HepG2 (cell line): ENCODE measurements around the gene PRCP. TPM values are rescaled to one million over a fixed set of nuclear protein-coding genes. Genes with fewer than 3 reads are reported as not detected.
A peak's percentile ranks its signal among the peaks of the same experiment; 100 is the strongest.

ENCODE experiments used
- ARID4A ChIP-seq: sonication (generic); formaldehyde crosslinking; IDR thresholded peaks from 2 replicates; pipeline ENCODE4 v1.5.0; 2020; ENCODE audit warnings: mild to moderate bottlenecking, missing genetic modification reagents, borderline replicate concordance
- ATRX ChIP-seq: sonication (generic); formaldehyde crosslinking; IDR thresholded peaks from 2 replicates; pipeline ENCODE4 v1.4.0; 2020; ENCODE audit warnings: missing genetic modification reagents, borderline replicate concordance
- CAMTA2 ChIP-seq: sonication (generic); formaldehyde crosslinking; IDR thresholded peaks from 2 replicates; pipeline ENCODE4 v1.4.0; 2020; ENCODE audit warnings: mild to moderate bottlenecking, missing genetic modification reagents, borderline replicate concordance
- ETS1 ChIP-seq: sonication (generic); formaldehyde crosslinking; IDR thresholded peaks from 2 replicates; pipeline ENCODE4 v1.4.0; 2020; ENCODE audit warnings: missing genetic modification reagents
- JUNB ChIP-seq: sonication (generic); formaldehyde crosslinking; IDR thresholded peaks from 2 replicates; pipeline ENCODE4 v1.8.0; 2022; ENCODE audit warnings: missing genetic modification reagents, mild to moderate bottlenecking, borderline replicate concordance
- MAX ChIP-seq: IDR thresholded peaks from 2 replicates; pipeline ENCODE4 v1.6.1; 2012; ENCODE audit warnings: inconsistent platforms
- NAIF1 ChIP-seq: sonication (generic); formaldehyde crosslinking; IDR thresholded peaks from 2 replicates; pipeline ENCODE4 v1.5.0; 2020; ENCODE audit warnings: mild to moderate bottlenecking, missing genetic modification reagents, borderline replicate concordance
- PHB2 ChIP-seq: fragments of 450-650 bp; IDR thresholded peaks from 2 replicates; pipeline ENCODE4 v1.6.1; 2018; ENCODE audit not compliant: partially characterized antibody
- SAFB2 ChIP-seq: sonication (generic); formaldehyde crosslinking; IDR thresholded peaks from 2 replicates; pipeline ENCODE4 v1.5.1; 2020; ENCODE audit warnings: missing genetic modification reagents, low read depth, mild to moderate bottlenecking, borderline replicate concordance
- SETDB1 ChIP-seq: sonication (generic); formaldehyde crosslinking; IDR thresholded peaks from 2 replicates; pipeline ENCODE4 v1.5.1; 2020; ENCODE audit warnings: missing genetic modification reagents, mild to moderate bottlenecking, borderline replicate concordance
- SMYD3 ChIP-seq: sonication (generic); formaldehyde crosslinking; IDR thresholded peaks from 2 replicates; pipeline ENCODE4 v1.8.1; 2023; ENCODE audit warnings: mild to moderate bottlenecking, missing genetic modification reagents
- SNAI1 ChIP-seq: sonication (generic); formaldehyde crosslinking; IDR thresholded peaks from 2 replicates; pipeline ENCODE4 v1.5.0; 2020; ENCODE audit warnings: mild to moderate bottlenecking, missing genetic modification reagents, borderline replicate concordance
- YEATS4 ChIP-seq: sonication (generic); formaldehyde crosslinking; IDR thresholded peaks from 2 replicates; pipeline ENCODE4 v1.4.0; 2020; ENCODE audit warnings: missing genetic modification reagents, borderline replicate concordance
- ZNF263 ChIP-seq: sonication (generic); formaldehyde crosslinking; IDR thresholded peaks from 2 replicates; pipeline ENCODE4 v1.4.0; 2020; ENCODE audit warnings: missing genetic modification reagents
- ZNF281 ChIP-seq: sonication (generic); formaldehyde crosslinking; IDR thresholded peaks from 2 replicates; pipeline ENCODE4 v1.4.0; 2020; ENCODE audit warnings: missing genetic modification reagents, borderline replicate concordance
- ZNF292 ChIP-seq: sonication (generic); formaldehyde crosslinking; IDR thresholded peaks from 2 replicates; pipeline ENCODE4 v1.8.1; 2022; ENCODE audit warnings: mild to moderate bottlenecking, low read depth, missing genetic modification reagents, borderline replicate concordance
- ZNF557 ChIP-seq: sonication (generic); formaldehyde crosslinking; IDR thresholded peaks from 2 replicates; pipeline ENCODE4 v1.4.0; 2020; ENCODE audit warnings: missing genetic modification reagents
- ZNF761 ChIP-seq: sonication (generic); formaldehyde crosslinking; conservative IDR thresholded peaks from 2 replicates; pipeline ENCODE4 v1.4.0; 2020; ENCODE audit warnings: mild to moderate bottlenecking, missing genetic modification reagents
- polyA plus RNA-seq, 8 experiments: library from polyadenylated mRNA; depleted of rRNA in 3 of 8; stranded (reverse) in 7 of 8; unstranded in 1 of 8; fragments of >200 nt; fragmentation: Illumina TruSeq in 4 of 8; extraction: Trizol in 4 of 8; gene quantifications; 2 replicates each; pipeline versions ENCODE4 v1.2.1 to v1.2.3, GENCODE V29; 2011 to 2016; ENCODE audit warnings: low read depth in 4 of 8, missing spikeins in 1 of 8, mixed read lengths in 1 of 8; ENCODE audit not compliant: insufficient read depth in 1 of 8
- total RNA-seq, 5 experiments: library from RNA; depleted of rRNA; stranded (reverse); fragments of >200 nt; fragmentation: Illumina TruSeq; extraction: Trizol; gene quantifications; 2 replicates each; pipeline ENCODE4 v1.2.3, GENCODE V29; 2016; ENCODE audit warnings: low read depth in 1 of 5
- TF ChIP-seq, protein P1 (sequence below): sonication (generic); formaldehyde crosslinking; conservative IDR thresholded peaks from 2 replicates; pipeline ENCODE4 v1.8.0; 2022; ENCODE audit warnings: low read depth, missing genetic modification reagents

Gene PRCP
- total and polyA plus RNA-seq, 2 of the 13 experiments (the other 11 are each of a cell fraction or from before 2014, with no cell fraction given), result 84.2 to 105 TPM

GRCh38 chr11:82945682-82946081 lies 45.5 kb upstream of the PRCP start (continued):
- TF ChIP-seq ZNF281 (peak; percentile 94), YEATS4 (CRISPR knock-in tag) (peak; percentile 16; the same call in 1 of the 2 replicates), ATRX (no peak), ZNF761 (CRISPR knock-in tag) (no peak), ARID4A (CRISPR knock-in tag) (peak; percentile 37; the same call in 1 of the 2 replicates), ETS1 (CRISPR knock-in tag) (no peak), NAIF1 (CRISPR knock-in tag) (no peak), SETDB1 (no peak), CAMTA2 (CRISPR knock-in tag) (no peak), ZNF292 (peak; percentile 93), JUNB (CRISPR knock-in tag) (no peak), ZNF557 (CRISPR knock-in tag) (no peak), PHB2 (no peak), SMYD3 (CRISPR knock-in tag) (no peak), SAFB2 (CRISPR knock-in tag) (no peak), MAX (peak; percentile 61; the same call in 1 of the 2 replicates), SNAI1 (no peak), ZNF263 (CRISPR knock-in tag) (no peak)
- TF ChIP-seq, protein P1, sequence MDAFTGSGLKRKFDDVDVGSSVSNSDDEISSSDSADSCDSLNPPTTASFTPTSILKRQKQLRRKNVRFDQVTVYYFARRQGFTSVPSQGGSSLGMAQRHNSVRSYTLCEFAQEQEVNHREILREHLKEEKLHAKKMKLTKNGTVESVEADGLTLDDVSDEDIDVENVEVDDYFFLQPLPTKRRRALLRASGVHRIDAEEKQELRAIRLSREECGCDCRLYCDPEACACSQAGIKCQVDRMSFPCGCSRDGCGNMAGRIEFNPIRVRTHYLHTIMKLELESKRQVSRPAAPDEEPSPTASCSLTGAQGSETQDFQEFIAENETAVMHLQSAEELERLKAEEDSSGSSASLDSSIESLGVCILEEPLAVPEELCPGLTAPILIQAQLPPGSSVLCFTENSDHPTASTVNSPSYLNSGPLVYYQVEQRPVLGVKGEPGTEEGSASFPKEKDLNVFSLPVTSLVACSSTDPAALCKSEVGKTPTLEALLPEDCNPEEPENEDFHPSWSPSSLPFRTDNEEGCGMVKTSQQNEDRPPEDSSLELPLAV (CRISPR knock-in tag), result no peak
